IMR-90 (cell line): ENCODE results near the gene TMPRSS13. TPM values are rescaled to one million over a fixed set of nuclear protein-coding genes. Genes with fewer than 3 reads are reported as not detected.

Experiments used
- ATAC-seq: fragments of 200-7000 bp; cut with Tn5 transposase; 2 replicates; pipeline ENCODE4 v1.9.1; 2020; ENCODE audit warnings: low read depth, mild to moderate bottlenecking, moderate library complexity
- BruUV-seq: library from RNA; stranded (reverse); fragments of 400-500 nt; replicated peaks from 2 replicates; lab custom pipeline; 2021; lab: Mats Ljungman, UMichigan
- CTCF ChIA-PET: fragments of 300-600 bp; formaldehyde crosslinking; extraction: SDS; loops from one replicate; lab custom pipeline; 2021; ENCODE audit warnings: antibody characterized with exemption; lab: Yijun Ruan, JAX
- POLR2A ChIA-PET: fragments of 300-600 bp; sonication (Branson Sonifier 250); formaldehyde crosslinking; loops from one replicate; lab custom pipeline; 2022; ENCODE audit warnings: antibody characterized with exemption; ENCODE audit not compliant: unreplicated experiment; lab: Charles Lee
- DNase-seq: peaks from one replicate; pipeline ENCODE4 v3.0.0; 2013
- H2AFZ ChIP-seq: replicated peaks from 2 replicates; pipeline ENCODE3; 2013; ENCODE audit warnings: low read length, mild to moderate bottlenecking; ENCODE audit not compliant: poor library complexity
- H2AK5ac ChIP-seq: 2 replicates; pipeline ENCODE4 v1.6.1; 2013; ENCODE audit warnings: low read depth, low read length, inconsistent platforms
- H2AK9ac ChIP-seq: replicated peaks from 2 replicates; pipeline ENCODE3; 2013; ENCODE audit warnings: mild to moderate bottlenecking, low read depth, low read length, moderate library complexity; ENCODE audit not compliant: poor library complexity
- H2BK120ac ChIP-seq: 2 replicates; pipeline ENCODE4 v1.6.1; 2013; ENCODE audit warnings: low read depth, low read length, inconsistent platforms
- H2BK15ac ChIP-seq: 3 replicates; pipeline ENCODE4 v1.6.1; 2013; ENCODE audit warnings: low read depth, low read length, inconsistent platforms
- H2BK20ac ChIP-seq: 2 replicates; pipeline ENCODE4 v1.6.1; 2013; ENCODE audit warnings: low read depth, mild to moderate bottlenecking, inconsistent platforms, low read length, moderate library complexity
- H2BK5ac ChIP-seq: 2 replicates; pipeline ENCODE4 v1.6.1; 2013; ENCODE audit warnings: mild to moderate bottlenecking, low read depth, low read length, inconsistent platforms; ENCODE audit not compliant: poor library complexity, severe bottlenecking
- H3K14ac ChIP-seq: replicated peaks from 2 replicates; pipeline ENCODE4 v1.6.1; 2013; ENCODE audit warnings: low read depth, low read length, inconsistent platforms
- H3K18ac ChIP-seq: 2 replicates; pipeline ENCODE4 v1.6.1; 2013; ENCODE audit warnings: low read depth, low read length, control low read depth
- H3K23ac ChIP-seq: 2 replicates; pipeline ENCODE4 v1.6.1; 2013; ENCODE audit warnings: low read depth, low read length, inconsistent platforms
- H3K27ac ChIP-seq: 2 replicates; pipeline ENCODE4 v1.5.1; 2013; ENCODE audit warnings: mild to moderate bottlenecking, control low read depth, low read length; ENCODE audit not compliant: insufficient read depth
- H3K27me3 ChIP-seq: 2 replicates; pipeline ENCODE4 v1.6.1; 2013; ENCODE audit warnings: low read length; ENCODE audit not compliant: control insufficient read depth, insufficient read depth
- H3K36me3 ChIP-seq: 2 replicates; pipeline ENCODE4 v1.6.1; 2013; ENCODE audit warnings: low read length, mixed read lengths; ENCODE audit not compliant: control insufficient read depth, insufficient read depth
- H3K4ac ChIP-seq: 2 replicates; pipeline ENCODE4 v1.6.1; 2013; ENCODE audit warnings: low read depth, low read length, inconsistent platforms
- H3K4me1 ChIP-seq: 2 replicates; pipeline ENCODE4 v1.6.1; 2013; ENCODE audit warnings: low read length, mixed read lengths; ENCODE audit not compliant: control insufficient read depth, insufficient read depth
- H3K4me2 ChIP-seq: 2 replicates; pipeline ENCODE4 v1.6.1; 2013; ENCODE audit warnings: low read depth, mild to moderate bottlenecking, control low read depth, low read length, moderate library complexity
- H3K4me3 ChIP-seq: 2 replicates; pipeline ENCODE4 v1.5.1; 2013; ENCODE audit warnings: low read depth, mild to moderate bottlenecking, control low read depth, low read length, moderate library complexity; ENCODE audit not compliant: insufficient read depth
- H3K56ac ChIP-seq: 2 replicates; pipeline ENCODE4 v1.6.1; 2013; ENCODE audit warnings: low read length, inconsistent platforms; ENCODE audit not compliant: insufficient read depth; ENCODE audit errors: extremely low read depth
- H3K79me1 ChIP-seq, 2 experiments: 2 replicates each; pipeline ENCODE4 v1.6.1; 2013; ENCODE audit warnings: low read length in 2 of 2, inconsistent platforms in 1 of 2, low read depth in 1 of 2
- H3K9ac ChIP-seq: 2 replicates; pipeline ENCODE4 v1.6.1; 2013; ENCODE audit warnings: low read depth, low read length, control low read depth
- H3K9me1 ChIP-seq: 2 replicates; pipeline ENCODE4 v1.6.1; 2013; ENCODE audit warnings: low read length, inconsistent platforms; ENCODE audit not compliant: insufficient read depth
- H3K9me3 ChIP-seq: 2 replicates; pipeline ENCODE4 v1.6.1; 2013; ENCODE audit warnings: low read length; ENCODE audit not compliant: control insufficient read depth, insufficient read depth
- H4K20me1 ChIP-seq: 2 replicates; pipeline ENCODE4 v1.6.1; 2013; ENCODE audit warnings: low read length, inconsistent platforms; ENCODE audit not compliant: insufficient read depth
- H4K5ac ChIP-seq: 2 replicates; pipeline ENCODE4 v1.6.1; 2013; ENCODE audit warnings: mild to moderate bottlenecking, low read depth, low read length, control low read depth
- H4K8ac ChIP-seq, 2 experiments: 2 replicates each; pipeline ENCODE4 v1.6.1; 2013; ENCODE audit warnings: low read depth in 2 of 2, low read length in 2 of 2, control low read depth in 1 of 2, inconsistent platforms in 1 of 2
- H4K91ac ChIP-seq: 2 replicates; pipeline ENCODE4 v1.6.1; 2013; ENCODE audit warnings: low read depth, low read length, inconsistent platforms; ENCODE audit not compliant: insufficient read depth
- BHLHE40 ChIP-seq: fragments of 150-350 bp; IDR thresholded peaks from 2 replicates; pipeline ENCODE4 v1.6.1; 2016; ENCODE audit warnings: mild to moderate bottlenecking, low read depth, low read length
- CEBPB ChIP-seq: IDR thresholded peaks from 2 replicates; pipeline ENCODE4 v1.6.1; 2012; ENCODE audit warnings: low read depth, low read length, improper control_type of control experiment
- CHD1 ChIP-seq: IDR thresholded peaks from 2 replicates; pipeline ENCODE4 v1.6.1; 2012; ENCODE audit warnings: low read depth, low read length, improper control_type of control experiment
- MAFK ChIP-seq: IDR thresholded peaks from 2 replicates; pipeline ENCODE4 v1.6.1; 2012; ENCODE audit warnings: low read depth, low read length, improper control_type of control experiment
- MAZ ChIP-seq: IDR thresholded peaks from 2 replicates; pipeline ENCODE4 v1.6.1; 2012; ENCODE audit warnings: low read depth, mild to moderate bottlenecking, low read length, improper control_type of control experiment, moderate library complexity, borderline replicate concordance
- MXI1 ChIP-seq: IDR thresholded peaks from 2 replicates; pipeline ENCODE4 v1.6.1; 2012; ENCODE audit warnings: low read depth, mild to moderate bottlenecking, low read length, moderate library complexity, borderline replicate concordance
- NFE2L2 ChIP-seq: fragments of 150-350 bp; IDR thresholded peaks from 2 replicates; pipeline ENCODE4 v1.6.1; 2016; ENCODE audit warnings: low read depth, mild to moderate bottlenecking, low read length
- POLR2A ChIP-seq: IDR thresholded peaks from 2 replicates; pipeline ENCODE4 v1.6.1; 2012; ENCODE audit warnings: mild to moderate bottlenecking, low read depth, low read length
- RAD21 ChIP-seq: IDR thresholded peaks from 2 replicates; pipeline ENCODE4 v1.6.1; 2012; ENCODE audit warnings: low read length, improper control_type of control experiment
- RCOR1 ChIP-seq: IDR thresholded peaks from 2 replicates; pipeline ENCODE4 v1.6.1; 2012; ENCODE audit warnings: mild to moderate bottlenecking, low read length, improper control_type of control experiment; ENCODE audit not compliant: insufficient replicate concordance
- RFX5 ChIP-seq: IDR thresholded peaks from 2 replicates; pipeline ENCODE4 v1.8.0; 2012; ENCODE audit warnings: low read depth, mild to moderate bottlenecking, low read length, moderate library complexity
- SMC3 ChIP-seq: fragments of 150-350 bp; IDR thresholded peaks from 2 replicates; pipeline ENCODE4 v1.6.1; 2016; ENCODE audit warnings: low read depth, mild to moderate bottlenecking, antibody characterized with exemption, low read length, moderate library complexity
- USF2 ChIP-seq: fragments of 150-350 bp; IDR thresholded peaks from 2 replicates; pipeline ENCODE4 v1.6.1; 2017; ENCODE audit warnings: mild to moderate bottlenecking, antibody characterized with exemption, low read length, low read depth
- WGBS, 2 experiments: methylation state at CpG; one replicate each; pipeline versions ENCODE4 v1.1.5 to v1.1.7; 2013; ENCODE audit warnings: missing lambda C conversion rate in 2 of 2; ENCODE audit not compliant: insufficient read length in 1 of 2; ENCODE audit errors: extremely low coverage in 2 of 2; 5-methylcytosine and 5-hydroxymethylcytosine counted together
- dilution Hi-C: fragments of 300-500 bp; cut with HindIII; formaldehyde crosslinking; loops from one replicate; pipeline ENCODE4 v1.14.3; 2018; ENCODE audit warnings: low sequenced_read_pairs; ENCODE audit not compliant: unreplicated experiment
- in situ Hi-C: fragments of 300-500 bp; cut with MboI; formaldehyde crosslinking; loops from 3 replicates; pipeline ENCODE4 v1.14.3; 2019; ENCODE audit warnings: low sequenced_read_pairs, inconsistent platforms, mixed read lengths
- intact Hi-C: fragments of 100-400 bp; cut with micrococcal nuclease; formaldehyde crosslinking; loops from 2 replicates; pipeline ENCODE4 v1.10.0; 2022
- polyA plus RNA-seq, 3 experiments: library from polyadenylated mRNA; depleted of rRNA; stranded (reverse); fragments of >200 nt; gene quantifications; 2 replicates each; pipeline ENCODE4 v1.2.3, GENCODE V29; 2012; ENCODE audit warnings: low replicate concordance in 1 of 3
- total RNA-seq: library from RNA; depleted of rRNA; stranded (reverse); fragments of >200 nt; gene quantifications from 2 replicates; pipeline ENCODE4 v1.2.3, GENCODE V29; 2012
- TF ChIP-seq, protein P1 (sequence below): conservative IDR thresholded peaks from 2 replicates; pipeline ENCODE4 v1.5.1; 2012; ENCODE audit warnings: mild to moderate bottlenecking, low read depth, low read length, improper control_type of control experiment
- TF ChIP-seq, protein P2 (sequence below): fragments of 150-350 bp; IDR thresholded peaks from 2 replicates; pipeline ENCODE4 v1.6.1; 2016; ENCODE audit warnings: low read depth, mild to moderate bottlenecking, low read length, moderate library complexity, borderline replicate concordance

Gene TMPRSS13
- total and polyA plus RNA-seq, 2 of the 4 experiments (the other 2 are of a cell fraction): not detected

GRCh38 chr11:117925198-117925925 is 3.8 kb downstream of the TMPRSS13 start:
- no peak overlapping the region for H3K27ac ChIP-seq
- no peak for DNase-seq
- intact Hi-C loops: no loop called here

More at GRCh38 chr11:117925198-117925925, 3.8 kb downstream of the TMPRSS13 start:
- Histone ChIP-seq H3K79me1 (no peaks in the 10 kb centered on the region), H3K56ac (no peak overlapping the region), H3K27me3 (peaks cover 18% of the 10 kb centered on the region), H3K9me1 (no peaks in the 10 kb centered on the region), H3K4me1 (no peaks in the 10 kb centered on the region), H3K18ac (no peak overlapping the region), H4K20me1 (no peaks in the 10 kb centered on the region), H2BK15ac (no peak overlapping the region), H2AK5ac (no peak overlapping the region), H2BK5ac (no peak overlapping the region), H3K4ac (no peak overlapping the region), H3K9me3 (no peaks in the 10 kb centered on the region), H2BK120ac (no peak overlapping the region), H3K36me3 (no peaks in the 10 kb centered on the region), H2AK9ac (no peak overlapping the region), H3K4me2 (no peak overlapping the region), H3K4me3 (no peak overlapping the region), H4K5ac (no peak overlapping the region), H4K8ac (no peak overlapping the region), H4K91ac (no peak overlapping the region), H3K9ac (no peak overlapping the region), H3K23ac (no peak overlapping the region), H2AFZ (no peak overlapping the region), H3K14ac (no peak overlapping the region), H2BK20ac (no peak overlapping the region)
- no TSS peak for BruUV-seq
- in situ Hi-C loops (no loop called here), dilution Hi-C loops (no loop called here)
- WGBS, 2 experiments: 60% methylated on average over 2 of the region's 11 CpGs; no CpG with 5 or more reads in 1 of the 2 experiments
- no peak for ATAC-seq
- POLR2A ChIA-PET: no interaction called here
- CTCF ChIA-PET: no interaction called here
- TF ChIP-seq, protein P1, sequence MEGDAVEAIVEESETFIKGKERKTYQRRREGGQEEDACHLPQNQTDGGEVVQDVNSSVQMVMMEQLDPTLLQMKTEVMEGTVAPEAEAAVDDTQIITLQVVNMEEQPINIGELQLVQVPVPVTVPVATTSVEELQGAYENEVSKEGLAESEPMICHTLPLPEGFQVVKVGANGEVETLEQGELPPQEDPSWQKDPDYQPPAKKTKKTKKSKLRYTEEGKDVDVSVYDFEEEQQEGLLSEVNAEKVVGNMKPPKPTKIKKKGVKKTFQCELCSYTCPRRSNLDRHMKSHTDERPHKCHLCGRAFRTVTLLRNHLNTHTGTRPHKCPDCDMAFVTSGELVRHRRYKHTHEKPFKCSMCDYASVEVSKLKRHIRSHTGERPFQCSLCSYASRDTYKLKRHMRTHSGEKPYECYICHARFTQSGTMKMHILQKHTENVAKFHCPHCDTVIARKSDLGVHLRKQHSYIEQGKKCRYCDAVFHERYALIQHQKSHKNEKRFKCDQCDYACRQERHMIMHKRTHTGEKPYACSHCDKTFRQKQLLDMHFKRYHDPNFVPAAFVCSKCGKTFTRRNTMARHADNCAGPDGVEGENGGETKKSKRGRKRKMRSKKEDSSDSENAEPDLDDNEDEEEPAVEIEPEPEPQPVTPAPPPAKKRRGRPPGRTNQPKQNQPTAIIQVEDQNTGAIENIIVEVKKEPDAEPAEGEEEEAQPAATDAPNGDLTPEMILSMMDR: no peak
- TF ChIP-seq MAFK (no peak), MAZ (no peak), MXI1 (no peak), POLR2A (no peak), NFE2L2 (no peak), BHLHE40 (no peak), USF2 (no peak), RAD21 (no peak), CEBPB (no peak), RFX5 (no peak), CHD1 (no peak), RCOR1 (no peak), SMC3 (no peak)
- TF ChIP-seq, protein P2, sequence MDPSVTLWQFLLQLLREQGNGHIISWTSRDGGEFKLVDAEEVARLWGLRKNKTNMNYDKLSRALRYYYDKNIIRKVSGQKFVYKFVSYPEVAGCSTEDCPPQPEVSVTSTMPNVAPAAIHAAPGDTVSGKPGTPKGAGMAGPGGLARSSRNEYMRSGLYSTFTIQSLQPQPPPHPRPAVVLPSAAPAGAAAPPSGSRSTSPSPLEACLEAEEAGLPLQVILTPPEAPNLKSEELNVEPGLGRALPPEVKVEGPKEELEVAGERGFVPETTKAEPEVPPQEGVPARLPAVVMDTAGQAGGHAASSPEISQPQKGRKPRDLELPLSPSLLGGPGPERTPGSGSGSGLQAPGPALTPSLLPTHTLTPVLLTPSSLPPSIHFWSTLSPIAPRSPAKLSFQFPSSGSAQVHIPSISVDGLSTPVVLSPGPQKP: no peak
